Measurements from ENCODE around the gene TNS4. TPM values are rescaled to one million over a fixed set of nuclear protein-coding genes. Genes with fewer than 3 reads are reported as not detected.

TNS4 gene
- total and polyA plus RNA-seq, 2 of the 4 experiments (the other 2 are of a cell fraction) = not detected

GRCh38 chr17:40538019-40538935 lies 36.9 kb upstream of the TNS4 start:
- no peak overlapping the region for H3K4me3 ChIP-seq (ENCODE audit: insufficient read depth, low read depth, low read length)
- H4K5ac ChIP-seq (ENCODE audit: low read depth, low read length) = peak overlapping the region; percentile 91
- peak overlapping the region; percentile 30 for H3K27ac ChIP-seq (ENCODE audit: insufficient read depth, low read length)
- ChIA-PET CTCF (interaction anchor here (0.7 to 2.5 kb wide), 3 partner anchors 22 to 48 kb away, joined by 3 to 10 read pairs (median 3); no protein-coding TSS in a partner anchor), POLR2A (ENCODE audit: unreplicated experiment) (interaction anchor here (1.6 kb wide), 1 partner anchor 11 kb away, joined by 3 read pairs; no protein-coding TSS in a partner anchor)
- peak overlapping the region; percentile 83 for H2AFZ ChIP-seq (replicated peaks; ENCODE audit: low read length, poor library complexity)
- no peak overlapping the region for H3K4me2 ChIP-seq (ENCODE audit: low read depth, low read length)
- WGBS, 2 experiments (ENCODE audit: extremely low coverage in 2 of 2, insufficient read length in 1 of 2) = 71% methylated on average over 1 of the region's 15 CpGs; no CpG with 5 or more reads in 1 of the 2 experiments
- BruUV-seq (replicated peaks) = no TSS peak
- ATAC-seq (ENCODE audit: low read depth) = no peak
- peak overlapping the region; percentile 98 for H4K91ac ChIP-seq (ENCODE audit: insufficient read depth, low read depth, low read length)
- peak overlapping the region; percentile 96 for H3K14ac ChIP-seq (replicated peaks; ENCODE audit: low read depth, low read length)
- dilution Hi-C loops (cut with HindIII; ENCODE audit: low sequenced_read_pairs, unreplicated experiment) = no loop called here
- H3K18ac ChIP-seq (ENCODE audit: low read depth, low read length) = peak overlapping the region; percentile 93
- peaks cover 49% of the 10 kb centered on the region for H3K4me1 ChIP-seq (ENCODE audit: control insufficient read depth, insufficient read depth, low read length)
- H2BK5ac ChIP-seq (ENCODE audit: low read depth, low read length, poor library complexity, severe bottlenecking) = peak overlapping the region; percentile 83
- intact Hi-C loops (cut with micrococcal nuclease) = no loop called here
- peak; percentile 43 for DNase-seq
- TF ChIP-seq POLR2A (IDR thresholded peaks at IDR 0.05; ENCODE audit: low read depth, low read length) (no peak), RAD21 (IDR thresholded peaks at IDR 0.05; ENCODE audit: low read length) (no peak), SMC3 (IDR thresholded peaks at IDR 0.05; ENCODE audit: low read depth, low read length) (no peak), RFX5 (IDR thresholded peaks at IDR 0.05; ENCODE audit: low read depth, low read length) (no peak), MAZ (IDR thresholded peaks at IDR 0.05; ENCODE audit: borderline replicate concordance, low read depth, low read length) (no peak), BHLHE40 (IDR thresholded peaks at IDR 0.05; ENCODE audit: low read depth, low read length) (no peak), CHD1 (IDR thresholded peaks at IDR 0.05; ENCODE audit: low read depth, low read length) (no peak)
- TF ChIP-seq, protein P1, sequence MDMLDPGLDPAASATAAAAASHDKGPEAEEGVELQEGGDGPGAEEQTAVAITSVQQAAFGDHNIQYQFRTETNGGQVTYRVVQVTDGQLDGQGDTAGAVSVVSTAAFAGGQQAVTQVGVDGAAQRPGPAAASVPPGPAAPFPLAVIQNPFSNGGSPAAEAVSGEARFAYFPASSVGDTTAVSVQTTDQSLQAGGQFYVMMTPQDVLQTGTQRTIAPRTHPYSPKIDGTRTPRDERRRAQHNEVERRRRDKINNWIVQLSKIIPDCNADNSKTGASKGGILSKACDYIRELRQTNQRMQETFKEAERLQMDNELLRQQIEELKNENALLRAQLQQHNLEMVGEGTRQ (IDR thresholded peaks at IDR 0.05; ENCODE audit: low read depth, low read length) = 0 out of 2 replicates have a peak, but pooled peaks have one; percentile 16
- TF ChIP-seq, protein P2, sequence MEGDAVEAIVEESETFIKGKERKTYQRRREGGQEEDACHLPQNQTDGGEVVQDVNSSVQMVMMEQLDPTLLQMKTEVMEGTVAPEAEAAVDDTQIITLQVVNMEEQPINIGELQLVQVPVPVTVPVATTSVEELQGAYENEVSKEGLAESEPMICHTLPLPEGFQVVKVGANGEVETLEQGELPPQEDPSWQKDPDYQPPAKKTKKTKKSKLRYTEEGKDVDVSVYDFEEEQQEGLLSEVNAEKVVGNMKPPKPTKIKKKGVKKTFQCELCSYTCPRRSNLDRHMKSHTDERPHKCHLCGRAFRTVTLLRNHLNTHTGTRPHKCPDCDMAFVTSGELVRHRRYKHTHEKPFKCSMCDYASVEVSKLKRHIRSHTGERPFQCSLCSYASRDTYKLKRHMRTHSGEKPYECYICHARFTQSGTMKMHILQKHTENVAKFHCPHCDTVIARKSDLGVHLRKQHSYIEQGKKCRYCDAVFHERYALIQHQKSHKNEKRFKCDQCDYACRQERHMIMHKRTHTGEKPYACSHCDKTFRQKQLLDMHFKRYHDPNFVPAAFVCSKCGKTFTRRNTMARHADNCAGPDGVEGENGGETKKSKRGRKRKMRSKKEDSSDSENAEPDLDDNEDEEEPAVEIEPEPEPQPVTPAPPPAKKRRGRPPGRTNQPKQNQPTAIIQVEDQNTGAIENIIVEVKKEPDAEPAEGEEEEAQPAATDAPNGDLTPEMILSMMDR (conservative IDR thresholded peaks at IDR 0.05; ENCODE audit: low read depth, low read length) = no peak
- peaks cover 59% of the 10 kb centered on the region for H3K9me1 ChIP-seq (ENCODE audit: insufficient read depth, low read length)
- H2BK20ac ChIP-seq (ENCODE audit: low read depth, low read length) = peak overlapping the region; percentile 100
- in situ Hi-C loops (cut with MboI; ENCODE audit: low sequenced_read_pairs) = loop anchor here (5.0 kb wide), 1 partner anchor 236 kb away; no protein-coding TSS in a partner anchor
- H3K9me3 ChIP-seq (ENCODE audit: control insufficient read depth, insufficient read depth, low read length) = no peaks in the 10 kb centered on the region
- no peaks in the 10 kb centered on the region for H3K27me3 ChIP-seq (ENCODE audit: control insufficient read depth, insufficient read depth, low read length)
- H4K20me1 ChIP-seq (ENCODE audit: insufficient read depth, low read length) = no peaks in the 10 kb centered on the region
- peaks cover 0 to 27% of the 10 kb centered on the region in 2 experiments; a peak in 3 of 4 replicates for H3K79me1 ChIP-seq (ENCODE audit: low read depth in 1 of 2, low read length in 2 of 2)
- H3K36me3 ChIP-seq (ENCODE audit: control insufficient read depth, insufficient read depth, low read length) = no peaks in the 10 kb centered on the region
- H4K8ac ChIP-seq (ENCODE audit: low read depth in 2 of 2, low read length in 2 of 2) = peak overlapping the region; percentile 97 to 98
- H3K56ac ChIP-seq (ENCODE audit: extremely low read depth, insufficient read depth, low read length) = 0 out of 2 replicates have a peak overlapping the region, but pooled peaks have one; percentile 6
- H3K4ac ChIP-seq (ENCODE audit: low read depth, low read length) = peak overlapping the region; percentile 100
- peak overlapping the region; percentile 8; the same call in 1 of the 2 replicates for H3K9ac ChIP-seq (ENCODE audit: low read depth, low read length)
- peak overlapping the region; percentile 98 for H2BK15ac ChIP-seq (ENCODE audit: low read depth, low read length)
- peak overlapping the region; percentile 72 for H3K23ac ChIP-seq (ENCODE audit: low read depth, low read length)
- peak overlapping the region; percentile 98 for H2AK9ac ChIP-seq (replicated peaks; ENCODE audit: low read depth, low read length, poor library complexity)
- peak overlapping the region; percentile 100 for H2BK120ac ChIP-seq (ENCODE audit: low read depth, low read length)
- peak overlapping the region; percentile 99 for H2AK5ac ChIP-seq (ENCODE audit: low read depth, low read length)
